Panc1 (cell line): ENCODE data around the gene FAM83G. TPM values are rescaled to one million over a fixed set of nuclear protein-coding genes. Genes with fewer than 3 reads are reported as not detected.

Experiments used
- ATAC-seq: fragments of 200-7000 bp; cut with Tn5 transposase; 2 replicates; pipeline ENCODE4 v1.9.1; 2020; ENCODE audit warnings: mild to moderate bottlenecking, moderate library complexity
- BruUV-seq: library from RNA; stranded (reverse); fragments of 400-500 nt; replicated peaks from 2 replicates; lab custom pipeline; 2021; lab: Mats Ljungman, UMichigan
- CTCF ChIA-PET: fragments of 300-600 bp; sonication (Branson Sonifier 250); formaldehyde crosslinking; loops from one replicate; lab custom pipeline; 2022; ENCODE audit warnings: antibody characterized with exemption; lab: Charles Lee
- POLR2A ChIA-PET: fragments of 300-600 bp; sonication (Branson Sonifier 250); formaldehyde crosslinking; loops from one replicate; lab custom pipeline; 2022; ENCODE audit warnings: antibody characterized with exemption; lab: Charles Lee
- DNase-seq: peaks from one replicate; pipeline ENCODE4 v3.0.0-alpha.2; 2010; ENCODE audit warnings: low read depth, low spot score
- H3K27ac ChIP-seq: 2 replicates; pipeline ENCODE4 v1.5.1; 2011; ENCODE audit warnings: mild to moderate bottlenecking, low read length, inconsistent platforms
- H3K27me3 ChIP-seq: fragments of 200-500 bp; sonication (Bioruptor generic); 2 replicates; pipeline ENCODE4 v1.6.0; 2014; ENCODE audit warnings: low read length, inconsistent platforms; ENCODE audit not compliant: control insufficient read depth, insufficient read depth
- H3K36me3 ChIP-seq: fragments of 200-500 bp; sonication (Bioruptor generic); 2 replicates; pipeline ENCODE4 v1.5.1; 2014; ENCODE audit warnings: inconsistent platforms, mild to moderate bottlenecking, low read length, moderate library complexity; ENCODE audit not compliant: control insufficient read depth, insufficient read depth
- H3K4me1 ChIP-seq: 2 replicates; pipeline ENCODE4 v1.5.1; 2011; ENCODE audit warnings: inconsistent platforms, mild to moderate bottlenecking, low read length, moderate library complexity; ENCODE audit not compliant: control insufficient read depth, insufficient read depth
- H3K4me3 ChIP-seq, 2 experiments: 2 replicates each; pipeline ENCODE4 v1.5.1; 2011 to 2012; ENCODE audit warnings: low read depth in 2 of 2, low read length in 2 of 2, mild to moderate bottlenecking in 2 of 2, inconsistent platforms in 1 of 2, moderate library complexity in 1 of 2
- H3K9me3 ChIP-seq: fragments of 200-500 bp; sonication (Bioruptor generic); 2 replicates; pipeline ENCODE4 v1.5.1; 2014; ENCODE audit warnings: low read depth, mild to moderate bottlenecking, inconsistent platforms, low read length, moderate library complexity; ENCODE audit not compliant: control insufficient read depth, insufficient read depth
- CTCF ChIP-seq: fragments of 450-650 bp; IDR thresholded peaks from 2 replicates; pipeline ENCODE4 v1.5.1; 2017; ENCODE audit warnings: mild to moderate bottlenecking
- POLR2AphosphoS5 ChIP-seq: IDR thresholded peaks from 2 replicates; pipeline ENCODE4 v1.6.1; 2012; ENCODE audit warnings: mild to moderate bottlenecking, low read depth, low read length, moderate library complexity
- REST ChIP-seq, 2 experiments: IDR thresholded peaks; 2 replicates each; pipeline ENCODE4 v1.6.1; 2011 to 2012; ENCODE audit warnings: low read depth in 2 of 2, control low read depth in 1 of 2, low read length in 1 of 2, mild to moderate bottlenecking in 1 of 2, moderate library complexity in 1 of 2; ENCODE audit not compliant: insufficient read depth in 1 of 2
- SIN3A ChIP-seq: IDR thresholded peaks from 2 replicates; pipeline ENCODE4 v1.6.1; 2012; ENCODE audit warnings: low read depth, mild to moderate bottlenecking, low read length, moderate library complexity, borderline replicate concordance; ENCODE audit not compliant: insufficient read depth
- TCF7L2 ChIP-seq: IDR thresholded peaks from 2 replicates; pipeline ENCODE4 v1.6.1; 2011; ENCODE audit warnings: mild to moderate bottlenecking, low read depth, low read length, inconsistent platforms
- in situ Hi-C: cut with HindIII; loops from 2 replicates; pipeline ENCODE4 v1.10.0; 2016; ENCODE audit warnings: low sequenced_read_pairs, low pct_unique_long_range_greater_than_20kb
- intact Hi-C: fragments of 100-400 bp; cut with micrococcal nuclease; formaldehyde crosslinking; loops from one replicate; pipeline ENCODE4 v1.10.0; 2022; ENCODE audit not compliant: unreplicated experiment
- total RNA-seq: library from RNA; stranded (reverse); gene quantifications from one replicate; pipeline ENCODE4 v1.2.1, GENCODE V29; 2021; ENCODE audit not compliant: unreplicated experiment

FAM83G gene
- total RNA-seq, 1 experiment from 2014 or later = 17.3 TPM

GRCh38 chr17:18981335-18981641 lies 23.3 kb downstream of the FAM83G start:
- H3K4me1 ChIP-seq = peaks cover 16% of the 10 kb centered on the region
- intact Hi-C loops (no loop called here), in situ Hi-C loops (no loop called here)
- CTCF ChIA-PET = no interaction called here
- POLR2A ChIA-PET = no interaction called here
- DNase-seq (no peak), ATAC-seq (no peak)
- no peaks in the 10 kb centered on the region for H3K36me3 ChIP-seq
- H3K27me3 ChIP-seq = no peaks in the 10 kb centered on the region
- H3K9me3 ChIP-seq = no peaks in the 10 kb centered on the region
- TF ChIP-seq SIN3A (no peak), CTCF (no peak), POLR2AphosphoS5 (no peak), TCF7L2 (no peak), REST (IDR thresholded peaks at IDR 0.05; ENCODE audit: insufficient read depth in 1 of 2, low read depth in 2 of 2, low read length in 1 of 2) (no peak)
- no TSS peak for BruUV-seq
- H3K4me3 ChIP-seq = no peak overlapping the region
- H3K27ac ChIP-seq = no peak overlapping the region

GRCh38 chr17:18980682-18981334 lies 23.8 kb downstream of the FAM83G start:
- BruUV-seq = no TSS peak
- POLR2A ChIA-PET = no interaction called here
- DNase-seq = no peak
- TF ChIP-seq CTCF = no peak
- no peak for TF ChIP-seq TCF7L2
- no peak for TF ChIP-seq POLR2AphosphoS5
- no peak for TF ChIP-seq SIN3A
- TF ChIP-seq REST (IDR thresholded peaks at IDR 0.05; ENCODE audit: insufficient read depth in 1 of 2, low read depth in 2 of 2, low read length in 1 of 2) = no peak
- H3K9me3 ChIP-seq = no peaks in the 10 kb centered on the region
- in situ Hi-C loops (no loop called here), intact Hi-C loops (no loop called here)
- no peaks in the 10 kb centered on the region for H3K27me3 ChIP-seq
- no peaks in the 10 kb centered on the region for H3K36me3 ChIP-seq
- H3K4me1 ChIP-seq = peaks cover 16% of the 10 kb centered on the region
- ATAC-seq = no peak
- no peak overlapping the region for H3K4me3 ChIP-seq
- H3K27ac ChIP-seq = no peak overlapping the region
- CTCF ChIA-PET = no interaction called here
